Panc1 (cell line): ENCODE results near the gene KCNQ1.

Source experiments
- POLR2AphosphoS5 ChIP-seq: IDR thresholded peaks from 2 replicates; pipeline ENCODE4 v1.6.1; 2012; ENCODE audit warnings: mild to moderate bottlenecking, low read depth, low read length, moderate library complexity
- TF ChIP-seq, protein P1 (sequence below): fragments of 450-650 bp; IDR thresholded peaks from 2 replicates; pipeline ENCODE4 v1.5.1; 2017; ENCODE audit warnings: mild to moderate bottlenecking

DNA sequence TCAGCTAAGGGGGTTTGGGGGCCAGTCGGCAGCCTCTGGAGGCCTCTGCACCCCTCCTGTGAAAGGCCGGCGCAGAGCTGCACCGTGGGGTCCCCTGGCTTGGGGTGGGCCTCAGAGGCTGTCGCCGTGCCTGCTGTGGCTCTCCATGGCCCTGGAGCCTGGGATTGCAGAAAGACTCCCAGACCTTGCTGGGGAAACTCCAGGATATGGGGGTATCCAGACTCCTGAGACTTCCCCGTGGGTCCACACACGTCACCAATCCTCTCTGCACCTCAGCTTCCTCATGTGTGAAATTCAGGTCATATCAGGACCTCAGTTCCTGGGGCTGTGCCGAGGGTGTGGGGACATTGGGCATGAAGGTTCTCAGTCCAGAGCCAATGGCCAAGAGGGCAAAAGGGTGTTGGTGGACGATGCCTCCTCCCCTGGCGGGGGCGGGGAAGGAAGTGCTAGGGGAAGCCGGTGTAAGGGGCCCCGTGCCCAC is 97.1 kb downstream of the KCNQ1 start:
- TF ChIP-seq, protein P1, sequence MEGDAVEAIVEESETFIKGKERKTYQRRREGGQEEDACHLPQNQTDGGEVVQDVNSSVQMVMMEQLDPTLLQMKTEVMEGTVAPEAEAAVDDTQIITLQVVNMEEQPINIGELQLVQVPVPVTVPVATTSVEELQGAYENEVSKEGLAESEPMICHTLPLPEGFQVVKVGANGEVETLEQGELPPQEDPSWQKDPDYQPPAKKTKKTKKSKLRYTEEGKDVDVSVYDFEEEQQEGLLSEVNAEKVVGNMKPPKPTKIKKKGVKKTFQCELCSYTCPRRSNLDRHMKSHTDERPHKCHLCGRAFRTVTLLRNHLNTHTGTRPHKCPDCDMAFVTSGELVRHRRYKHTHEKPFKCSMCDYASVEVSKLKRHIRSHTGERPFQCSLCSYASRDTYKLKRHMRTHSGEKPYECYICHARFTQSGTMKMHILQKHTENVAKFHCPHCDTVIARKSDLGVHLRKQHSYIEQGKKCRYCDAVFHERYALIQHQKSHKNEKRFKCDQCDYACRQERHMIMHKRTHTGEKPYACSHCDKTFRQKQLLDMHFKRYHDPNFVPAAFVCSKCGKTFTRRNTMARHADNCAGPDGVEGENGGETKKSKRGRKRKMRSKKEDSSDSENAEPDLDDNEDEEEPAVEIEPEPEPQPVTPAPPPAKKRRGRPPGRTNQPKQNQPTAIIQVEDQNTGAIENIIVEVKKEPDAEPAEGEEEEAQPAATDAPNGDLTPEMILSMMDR: no peak
- TF ChIP-seq POLR2AphosphoS5: no peak
